GM12878 (cell line): ENCODE measurements around the gene GANC.

Experiments
- CUX1 ChIP-seq: IDR thresholded peaks from 2 replicates; pipeline ENCODE4 v1.6.1; 2012; ENCODE audit warnings: improper control_type of control experiment, low read depth, low read length; ENCODE audit not compliant: insufficient replicate concordance
- POLR2AphosphoS5 ChIP-seq: IDR thresholded peaks from 2 replicates; pipeline ENCODE4 v1.6.1; 2011; ENCODE audit warnings: mild to moderate bottlenecking, low read length, inconsistent platforms
- TF ChIP-seq, protein P1 (sequence below), 3 experiments: IDR thresholded peaks in 2 of 3; conservative IDR thresholded peaks in 1 of 3; 2 replicates each; pipeline ENCODE4 v1.5.1; 2011; ENCODE audit warnings: low read depth in 3 of 3, low read length in 3 of 3, mild to moderate bottlenecking in 3 of 3, control low read depth in 2 of 3, moderate library complexity in 2 of 3, inconsistent platforms in 1 of 3, mixed read lengths in 1 of 3; ENCODE audit not compliant: control insufficient read depth in 2 of 3, insufficient read depth in 1 of 3; ENCODE audit errors: extremely low read depth in 1 of 3
- TF ChIP-seq, protein P2 (sequence below): IDR thresholded peaks from 2 replicates; pipeline ENCODE4 v1.6.1; 2011; ENCODE audit warnings: low read depth, low read length, improper control_type of control experiment, borderline replicate concordance

GRCh38 chr15:42363942-42364341 lies 90.9 kb downstream of the GANC start:
- TF ChIP-seq, protein P1, sequence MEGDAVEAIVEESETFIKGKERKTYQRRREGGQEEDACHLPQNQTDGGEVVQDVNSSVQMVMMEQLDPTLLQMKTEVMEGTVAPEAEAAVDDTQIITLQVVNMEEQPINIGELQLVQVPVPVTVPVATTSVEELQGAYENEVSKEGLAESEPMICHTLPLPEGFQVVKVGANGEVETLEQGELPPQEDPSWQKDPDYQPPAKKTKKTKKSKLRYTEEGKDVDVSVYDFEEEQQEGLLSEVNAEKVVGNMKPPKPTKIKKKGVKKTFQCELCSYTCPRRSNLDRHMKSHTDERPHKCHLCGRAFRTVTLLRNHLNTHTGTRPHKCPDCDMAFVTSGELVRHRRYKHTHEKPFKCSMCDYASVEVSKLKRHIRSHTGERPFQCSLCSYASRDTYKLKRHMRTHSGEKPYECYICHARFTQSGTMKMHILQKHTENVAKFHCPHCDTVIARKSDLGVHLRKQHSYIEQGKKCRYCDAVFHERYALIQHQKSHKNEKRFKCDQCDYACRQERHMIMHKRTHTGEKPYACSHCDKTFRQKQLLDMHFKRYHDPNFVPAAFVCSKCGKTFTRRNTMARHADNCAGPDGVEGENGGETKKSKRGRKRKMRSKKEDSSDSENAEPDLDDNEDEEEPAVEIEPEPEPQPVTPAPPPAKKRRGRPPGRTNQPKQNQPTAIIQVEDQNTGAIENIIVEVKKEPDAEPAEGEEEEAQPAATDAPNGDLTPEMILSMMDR (IDR thresholded peaks at IDR 0.05 in 2 of 3, conservative IDR thresholded peaks at IDR 0.05 in 1 of 3; ENCODE audit: control insufficient read depth in 2 of 3, extremely low read depth in 1 of 3, insufficient read depth in 1 of 3, low read depth in 3 of 3, low read length in 3 of 3) = no peak
- TF ChIP-seq, protein P2, sequence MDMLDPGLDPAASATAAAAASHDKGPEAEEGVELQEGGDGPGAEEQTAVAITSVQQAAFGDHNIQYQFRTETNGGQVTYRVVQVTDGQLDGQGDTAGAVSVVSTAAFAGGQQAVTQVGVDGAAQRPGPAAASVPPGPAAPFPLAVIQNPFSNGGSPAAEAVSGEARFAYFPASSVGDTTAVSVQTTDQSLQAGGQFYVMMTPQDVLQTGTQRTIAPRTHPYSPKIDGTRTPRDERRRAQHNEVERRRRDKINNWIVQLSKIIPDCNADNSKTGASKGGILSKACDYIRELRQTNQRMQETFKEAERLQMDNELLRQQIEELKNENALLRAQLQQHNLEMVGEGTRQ = no peak
- TF ChIP-seq POLR2AphosphoS5 = no peak
- TF ChIP-seq CUX1 = no peak
